Measurements from ENCODE around the gene NT5C3A.

The NT5C3A gene

DNA sequence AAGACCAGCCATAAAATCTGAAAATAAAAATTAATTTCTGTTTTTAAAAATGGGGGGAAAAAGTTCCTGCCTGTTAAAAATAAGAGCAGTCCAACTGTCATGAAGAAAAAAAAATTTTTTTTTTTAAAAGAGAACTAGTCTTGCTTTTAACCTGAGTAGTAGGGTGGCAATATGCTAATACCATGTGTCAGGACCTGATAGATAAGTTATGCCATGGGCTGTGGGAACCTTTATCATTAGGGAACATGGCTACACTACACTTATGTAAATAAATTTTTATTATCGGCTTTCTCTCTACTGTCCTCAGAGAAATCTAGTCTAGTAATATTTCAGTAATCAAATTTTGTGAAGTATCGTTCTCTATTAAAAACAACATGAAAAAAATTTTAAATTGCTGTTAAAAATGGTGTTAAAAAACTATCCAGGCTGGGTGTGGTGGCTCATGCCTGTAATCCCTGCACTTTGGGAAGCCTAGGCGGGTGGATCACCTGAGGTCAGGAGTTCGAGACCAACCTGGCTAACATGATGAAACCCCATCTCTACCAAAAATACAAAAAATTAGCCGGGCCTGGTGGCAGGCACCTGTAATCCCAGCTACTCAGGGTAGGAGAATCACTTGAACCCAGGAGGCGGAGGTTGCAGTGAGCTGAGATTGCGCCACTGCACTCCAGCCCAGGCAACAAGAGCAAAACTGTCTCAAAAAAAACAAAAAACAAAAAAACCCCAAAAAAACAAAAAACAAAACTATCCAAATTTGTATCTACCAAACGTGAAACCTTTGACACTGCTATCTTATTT lies 20.7 kb downstream of the NT5C3A start:
- FAIRE-seq: no peak

DNA sequence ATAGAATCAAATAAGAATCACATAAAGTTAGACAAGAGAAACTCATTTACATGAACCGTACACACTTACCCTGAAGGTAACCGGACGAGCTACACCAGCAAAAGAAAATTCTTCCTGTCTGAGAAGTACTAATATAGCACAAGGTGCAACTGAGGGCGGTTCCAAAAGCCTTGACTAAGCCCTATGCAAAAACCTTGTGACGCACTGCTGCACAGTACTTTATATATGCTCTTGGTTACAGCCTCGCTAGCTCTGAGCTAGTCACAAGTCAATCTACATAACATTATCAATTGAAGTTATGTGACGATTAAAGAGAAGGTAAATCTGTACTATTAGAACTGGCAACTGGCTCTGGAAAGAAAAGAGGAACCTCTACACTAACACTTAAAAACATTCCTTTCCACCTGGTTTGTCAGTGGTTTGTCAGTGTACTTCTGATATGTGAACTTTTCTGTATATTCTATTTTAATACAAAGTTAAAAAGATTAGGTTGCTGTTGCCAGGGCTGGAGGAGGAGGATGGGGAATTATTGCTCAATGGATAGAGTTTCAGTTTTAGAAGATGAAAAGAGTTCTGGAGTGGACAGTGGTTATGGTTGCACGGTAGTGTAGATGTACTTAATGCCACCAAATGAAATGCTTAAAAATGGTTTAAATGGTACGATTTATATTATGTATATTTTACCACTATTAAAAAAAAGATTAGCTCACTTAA lies 21.6 kb downstream of the NT5C3A start:
- TF ChIP-seq, protein P1, sequence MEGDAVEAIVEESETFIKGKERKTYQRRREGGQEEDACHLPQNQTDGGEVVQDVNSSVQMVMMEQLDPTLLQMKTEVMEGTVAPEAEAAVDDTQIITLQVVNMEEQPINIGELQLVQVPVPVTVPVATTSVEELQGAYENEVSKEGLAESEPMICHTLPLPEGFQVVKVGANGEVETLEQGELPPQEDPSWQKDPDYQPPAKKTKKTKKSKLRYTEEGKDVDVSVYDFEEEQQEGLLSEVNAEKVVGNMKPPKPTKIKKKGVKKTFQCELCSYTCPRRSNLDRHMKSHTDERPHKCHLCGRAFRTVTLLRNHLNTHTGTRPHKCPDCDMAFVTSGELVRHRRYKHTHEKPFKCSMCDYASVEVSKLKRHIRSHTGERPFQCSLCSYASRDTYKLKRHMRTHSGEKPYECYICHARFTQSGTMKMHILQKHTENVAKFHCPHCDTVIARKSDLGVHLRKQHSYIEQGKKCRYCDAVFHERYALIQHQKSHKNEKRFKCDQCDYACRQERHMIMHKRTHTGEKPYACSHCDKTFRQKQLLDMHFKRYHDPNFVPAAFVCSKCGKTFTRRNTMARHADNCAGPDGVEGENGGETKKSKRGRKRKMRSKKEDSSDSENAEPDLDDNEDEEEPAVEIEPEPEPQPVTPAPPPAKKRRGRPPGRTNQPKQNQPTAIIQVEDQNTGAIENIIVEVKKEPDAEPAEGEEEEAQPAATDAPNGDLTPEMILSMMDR (IDR thresholded peaks at IDR 0.05; ENCODE audit: insufficient read depth, missing control alignments): no peak
- DNase-seq (ENCODE audit: insufficient read length, low spot score) (no peak), FAIRE-seq (no peak)

More for the DNA sequence above, 20.7 kb downstream of the NT5C3A start:
- no peak for DNase-seq (ENCODE audit: insufficient read length, low spot score)
- TF ChIP-seq, protein P1 (IDR thresholded peaks at IDR 0.05; ENCODE audit: insufficient read depth, missing control alignments): no peak

DNA sequence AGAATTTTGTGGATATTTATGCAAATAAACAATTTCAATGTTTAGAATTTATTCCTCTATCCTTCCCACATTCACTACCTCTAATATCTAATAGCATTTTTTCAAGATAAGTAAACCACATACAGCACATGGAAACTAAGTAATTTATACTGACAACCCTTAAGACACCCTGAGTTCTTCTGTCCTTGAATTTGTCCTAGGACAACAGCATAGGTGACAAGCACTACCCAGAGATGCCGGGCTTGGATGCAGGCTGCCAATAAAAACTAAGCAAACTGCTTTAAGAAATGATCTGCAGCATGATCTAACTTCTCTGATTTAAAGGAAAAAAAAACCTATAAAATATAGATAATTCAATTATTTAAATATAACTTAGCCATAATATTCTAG lies 22.7 kb downstream of the NT5C3A start:
- FAIRE-seq (no peak), DNase-seq (ENCODE audit: insufficient read length, low spot score) (no peak)
- TF ChIP-seq, protein P1 (IDR thresholded peaks at IDR 0.05; ENCODE audit: insufficient read depth, missing control alignments): no peak

DNA sequence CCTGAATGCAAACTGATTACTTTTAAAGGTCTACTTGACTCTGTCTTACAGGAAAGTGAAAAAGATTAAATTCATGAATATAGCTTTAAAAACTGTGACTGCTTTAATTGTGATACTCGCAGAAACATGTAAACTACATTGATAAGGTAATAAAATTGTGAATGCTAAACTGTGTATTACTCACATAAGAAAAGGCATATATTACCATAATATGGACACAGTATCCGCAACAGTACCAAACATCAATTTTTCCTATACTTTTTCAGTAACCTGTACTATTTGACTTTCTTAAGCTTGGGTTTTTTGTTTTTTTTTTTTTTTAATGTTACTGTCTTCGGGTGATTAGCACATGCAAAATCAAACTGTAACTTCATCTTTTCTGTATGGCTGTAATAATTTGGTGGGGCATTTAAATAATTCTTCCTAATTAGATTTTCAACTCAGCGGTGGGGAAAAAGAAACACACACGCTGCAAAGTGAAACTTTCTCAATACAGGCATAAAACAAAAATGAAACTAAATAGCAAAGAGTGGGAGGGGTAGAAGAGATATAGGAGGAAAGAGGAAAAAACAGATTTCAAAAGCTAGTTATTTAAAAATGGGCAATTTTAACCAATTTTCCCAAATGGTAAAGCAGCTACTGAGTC lies 23.2 kb downstream of the NT5C3A start:
- FAIRE-seq: no peak
- no peak for DNase-seq (ENCODE audit: insufficient read length, low spot score)
- TF ChIP-seq, protein P1 (IDR thresholded peaks at IDR 0.05; ENCODE audit: insufficient read depth, missing control alignments): no peak

DNA sequence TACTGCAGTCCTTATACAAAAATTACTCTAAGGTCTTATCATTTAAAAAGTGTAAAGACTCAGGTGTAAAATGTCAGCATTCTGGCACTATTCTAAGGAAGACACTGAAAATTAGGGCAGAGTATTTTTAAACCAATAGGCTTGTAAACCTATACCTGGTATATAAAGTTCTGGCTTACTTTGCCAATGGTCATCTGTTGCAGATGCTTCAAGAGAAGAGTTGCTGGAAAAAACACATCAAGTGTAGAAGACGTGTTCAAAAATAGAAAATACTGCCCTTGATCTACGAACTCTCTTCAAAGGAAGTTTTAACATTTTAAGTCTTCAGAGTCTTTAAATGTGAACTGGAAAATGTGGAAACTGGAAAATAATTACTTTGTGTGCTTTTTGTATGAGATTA lies 23.9 kb downstream of the NT5C3A start:
- DNase-seq (ENCODE audit: insufficient read length, low spot score) (no peak), FAIRE-seq (no peak)
- TF ChIP-seq, protein P1 (IDR thresholded peaks at IDR 0.05; ENCODE audit: insufficient read depth, missing control alignments): no peak

DNA sequence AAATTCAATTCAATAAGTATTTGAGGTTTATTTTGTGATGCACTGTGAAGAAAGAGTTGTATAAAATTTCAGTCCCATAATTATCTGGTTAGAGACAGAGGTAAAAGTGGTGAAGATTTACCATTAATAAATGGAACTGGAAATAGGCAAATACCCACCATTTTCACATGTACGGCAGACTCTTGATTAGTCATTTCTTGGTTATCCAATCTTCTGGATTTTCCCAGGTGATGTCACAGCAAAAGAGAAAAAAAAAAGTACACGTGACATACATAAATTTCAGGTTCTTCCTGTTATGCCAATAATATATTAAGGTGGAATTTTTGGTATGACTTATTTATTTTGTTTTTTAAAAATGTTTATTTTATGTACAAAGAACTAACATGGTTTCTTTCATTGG lies 26.8 kb downstream of the NT5C3A start:
- DNase-seq (ENCODE audit: insufficient read length, low spot score) (no peak), FAIRE-seq (no peak)
- TF ChIP-seq, protein P1 (IDR thresholded peaks at IDR 0.05; ENCODE audit: insufficient read depth, missing control alignments): no peak
